HG03064 (cell line): Measurements from ENCODE around the gene RARB.

Experiments
- ATAC-seq: cut with Tn5 transposase; IDR thresholded peaks from one replicate; pipeline ENCODE4 v1.9.1; 2021; ENCODE audit warnings: low read depth; ENCODE audit not compliant: unreplicated experiment

The RARB gene

GRCh38 chr3:25572336-25572735, 144.3 kb downstream of the RARB start:
- ATAC-seq = no peak

GRCh38 chr3:25572919-25573385, 144.9 kb downstream of the RARB start:
- ATAC-seq = no peak

GRCh38 chr3:25573386-25574171, 145.5 kb downstream of the RARB start:
- ATAC-seq = no peak

- no peak for ATAC-seq
Measured at GRCh38 chr3:25574172-25574765, 146.2 kb downstream of the RARB start.

GRCh38 chr3:25575001-25575400, 146.9 kb downstream of the RARB start:
- ATAC-seq = no peak

- no peak for ATAC-seq
Measured at GRCh38 chr3:25576146-25576545, 148.1 kb downstream of the RARB start.

GRCh38 chr3:25576831-25577454, 148.9 kb downstream of the RARB start:
- ATAC-seq = no peak

- no peak for ATAC-seq
Measured at GRCh38 chr3:25578059-25578458, 150.0 kb downstream of the RARB start.

- no peak for ATAC-seq
Measured at GRCh38 chr3:25580534-25580933, 152.5 kb downstream of the RARB start.

- ATAC-seq = no peak
Measured at GRCh38 chr3:25581335-25581734, 153.3 kb downstream of the RARB start.

GRCh38 chr3:25581823-25582222, 153.8 kb downstream of the RARB start:
- no peak for ATAC-seq

- ATAC-seq = no peak
Measured at GRCh38 chr3:25582242-25582641, 154.2 kb downstream of the RARB start.

- no peak for ATAC-seq
Measured at GRCh38 chr3:25583343-25583742, 155.3 kb downstream of the RARB start.

- ATAC-seq = no peak
Measured at GRCh38 chr3:25584011-25584789, 156.1 kb downstream of the RARB start.

- ATAC-seq = no peak
Measured at GRCh38 chr3:25585361-25586166, 157.5 kb downstream of the RARB start.

- ATAC-seq = no peak
Measured at GRCh38 chr3:25586167-25586505, 158.1 kb downstream of the RARB start.

GRCh38 chr3:25586553-25586952, 158.5 kb downstream of the RARB start:
- ATAC-seq = no peak

- no peak for ATAC-seq
Measured at GRCh38 chr3:25587094-25587493, 159.0 kb downstream of the RARB start.

- ATAC-seq = no peak
Measured at GRCh38 chr3:25587526-25587925, 159.5 kb downstream of the RARB start.

GRCh38 chr3:25587975-25588374, 159.9 kb downstream of the RARB start:
- ATAC-seq = no peak
